Measurements from ENCODE around the gene ZMAT3.
A peak's percentile ranks its signal among the peaks of the same experiment; 100 is the strongest.

ZMAT3 gene

DNA sequence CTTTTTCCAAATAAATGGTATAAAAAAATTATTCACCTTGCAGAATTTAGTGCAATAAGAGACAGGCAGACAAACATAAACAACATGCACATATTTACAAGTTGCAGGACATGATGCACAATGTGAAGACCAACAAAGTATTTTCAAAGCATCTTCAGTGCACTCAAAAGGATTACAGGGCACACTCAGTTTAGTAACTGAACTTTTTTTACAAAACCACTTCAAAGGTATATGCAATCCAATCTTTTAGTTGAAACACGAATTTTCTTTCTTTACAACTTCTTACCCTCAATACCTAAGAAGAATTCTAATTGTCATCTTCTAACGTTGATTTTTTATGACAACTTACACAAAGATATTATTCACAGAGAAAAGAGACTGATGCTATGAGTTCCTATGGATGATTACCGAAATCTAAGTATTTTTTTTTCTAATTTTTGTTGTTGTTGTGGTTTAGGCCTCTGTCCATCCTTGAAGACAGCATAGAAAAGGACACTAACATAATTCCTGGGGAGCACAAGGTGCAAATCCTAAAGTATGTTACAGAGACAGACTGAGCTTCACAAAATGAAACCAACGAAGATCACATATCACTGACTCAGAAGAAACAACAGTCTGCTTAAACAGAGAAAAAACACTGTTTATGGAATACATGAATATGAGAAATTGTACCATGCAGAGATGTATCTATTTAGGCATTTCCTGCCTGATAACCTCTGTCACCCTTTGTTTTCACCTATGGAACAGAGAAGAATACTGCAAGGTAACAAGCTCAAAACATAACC is 50.3 kb downstream of the ZMAT3 start:
- no peak for DNase-seq (ENCODE audit: low read depth)

DNA sequence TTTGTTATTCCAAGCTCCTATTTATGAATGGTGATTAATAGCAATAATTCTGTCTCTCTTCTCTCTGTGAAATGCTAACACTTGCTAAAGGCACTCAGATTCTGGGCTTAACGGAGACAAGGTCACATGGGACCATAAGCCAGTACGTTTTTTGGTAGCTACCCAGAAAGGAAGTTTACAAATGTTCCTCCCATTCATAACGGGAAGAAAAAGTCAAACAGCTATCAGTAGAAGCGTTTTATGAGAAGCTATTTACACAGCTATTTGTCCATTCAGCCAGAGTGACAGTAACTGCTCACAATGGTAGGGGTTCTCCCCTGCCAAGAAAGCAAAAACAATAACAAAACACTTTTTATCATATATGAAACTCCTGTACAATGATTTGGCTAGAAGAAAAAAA is 51.5 kb downstream of the ZMAT3 start:
- DNase-seq (ENCODE audit: low read depth) = no peak

DNA sequence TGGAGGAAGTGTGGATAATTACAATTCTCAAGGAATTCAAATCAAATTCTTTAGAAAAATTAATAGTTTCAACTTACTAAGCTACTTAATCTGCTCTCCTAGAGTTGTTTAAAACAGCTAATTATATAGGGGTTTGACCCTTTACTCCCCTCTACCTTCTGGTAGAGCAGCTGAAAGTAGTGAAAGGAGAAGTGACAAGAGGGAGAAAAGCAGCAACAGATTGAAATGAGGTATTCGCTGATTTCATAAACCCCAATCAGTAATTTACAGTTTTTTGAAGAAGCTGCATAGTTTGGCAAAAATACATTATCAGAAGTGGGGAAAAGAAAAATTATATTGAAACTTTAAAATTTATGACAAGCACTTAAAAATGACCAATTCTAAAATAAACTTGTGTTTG is 52.8 kb downstream of the ZMAT3 start:
- no peak for DNase-seq (ENCODE audit: low read depth)

DNA sequence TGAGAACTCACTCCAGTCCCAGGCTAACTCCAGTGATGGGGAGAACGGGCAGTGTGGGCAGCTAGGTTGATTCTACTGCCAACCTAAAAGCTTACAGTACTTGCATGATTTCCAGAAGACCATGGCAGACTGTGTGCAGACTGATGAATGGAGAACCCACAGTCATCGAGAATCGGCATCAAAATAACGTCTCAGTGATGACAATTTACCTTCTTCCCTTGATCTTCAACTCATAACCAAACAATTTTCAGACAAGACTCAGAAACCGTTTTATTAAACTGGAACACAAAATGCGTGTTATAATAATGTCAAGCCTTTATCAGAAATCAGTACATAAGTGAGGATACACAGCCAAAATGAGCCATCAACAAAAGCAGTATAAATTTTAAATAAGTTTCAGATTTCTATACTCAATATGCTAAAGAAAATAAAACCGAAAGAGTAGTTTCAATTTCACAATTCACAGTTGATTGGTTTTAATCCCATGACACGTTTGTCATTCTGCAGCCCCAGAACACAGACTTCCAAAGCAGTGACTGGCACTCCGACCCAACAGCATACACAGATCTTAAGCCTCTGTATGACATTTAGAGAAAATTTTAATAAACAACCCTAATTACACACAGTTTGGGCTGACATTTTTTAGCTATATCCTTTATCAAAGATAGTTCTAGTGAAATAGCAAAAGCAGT is 54.5 kb downstream of the ZMAT3 start:
- DNase-seq (ENCODE audit: low read depth) = no peak

DNA sequence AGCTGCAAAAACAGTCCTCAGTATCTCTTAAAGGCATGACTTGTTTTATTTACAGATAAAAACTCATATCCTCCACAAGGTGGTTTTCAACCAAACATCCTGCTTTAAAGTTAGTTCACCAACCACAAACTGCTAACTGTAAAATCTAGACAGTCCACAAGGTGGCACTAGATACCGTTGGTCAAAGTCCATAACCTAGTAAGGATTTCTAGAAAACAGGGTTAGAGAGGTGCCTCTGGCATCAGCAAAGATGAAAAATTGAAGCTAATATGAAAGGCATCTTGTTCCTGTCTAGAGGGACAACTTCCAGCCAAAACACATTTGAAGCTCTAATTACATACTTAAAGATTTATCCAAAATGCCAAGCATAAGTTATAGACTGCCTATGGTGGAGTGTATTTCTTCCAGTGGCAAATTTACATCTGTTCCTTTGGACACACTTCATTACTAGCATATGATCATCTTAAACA is 56.0 kb downstream of the ZMAT3 start:
- peak; percentile 58 for DNase-seq (ENCODE audit: low read depth)

DNA sequence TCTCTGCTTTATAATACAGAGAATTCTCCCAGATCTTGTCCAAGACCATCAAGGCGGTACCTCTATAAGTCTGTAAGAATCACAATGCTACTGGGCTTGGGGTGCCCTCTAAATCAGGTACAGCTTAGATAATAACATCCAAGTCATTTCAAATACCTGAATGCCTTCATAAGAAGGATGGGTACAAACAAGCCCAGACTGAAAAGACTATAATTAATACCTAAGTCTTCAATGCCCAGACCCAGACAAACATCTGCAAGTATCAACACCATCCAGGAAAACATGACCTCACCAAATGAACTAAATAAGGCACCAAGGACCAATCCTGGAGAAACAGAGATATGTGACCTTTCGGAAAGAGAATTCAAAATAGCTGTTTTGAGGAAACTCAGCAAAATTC is 65.9 kb downstream of the ZMAT3 start:
- no peak for DNase-seq (ENCODE audit: low read depth)

DNA sequence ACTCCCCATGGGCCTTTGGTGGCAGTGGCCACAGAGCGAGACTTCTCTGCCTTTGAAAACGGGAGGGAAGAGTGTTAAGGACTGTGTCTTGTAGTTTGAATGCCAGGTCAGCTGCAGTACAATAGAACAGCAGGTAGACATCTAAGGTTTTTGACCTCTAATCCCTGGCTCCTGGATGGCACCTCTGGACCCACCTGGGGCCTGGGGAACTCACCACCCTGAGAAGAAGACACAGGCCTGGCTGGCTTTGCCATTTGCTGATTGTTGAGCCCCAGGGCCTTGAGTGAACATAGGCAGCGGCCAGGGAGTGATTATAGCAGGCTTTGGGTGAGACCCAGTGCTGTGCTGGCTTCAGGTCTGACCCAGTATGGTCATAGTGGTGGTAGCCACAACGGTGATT is 66.4 kb downstream of the ZMAT3 start:
- DNase-seq (ENCODE audit: low read depth) = no peak

DNA sequence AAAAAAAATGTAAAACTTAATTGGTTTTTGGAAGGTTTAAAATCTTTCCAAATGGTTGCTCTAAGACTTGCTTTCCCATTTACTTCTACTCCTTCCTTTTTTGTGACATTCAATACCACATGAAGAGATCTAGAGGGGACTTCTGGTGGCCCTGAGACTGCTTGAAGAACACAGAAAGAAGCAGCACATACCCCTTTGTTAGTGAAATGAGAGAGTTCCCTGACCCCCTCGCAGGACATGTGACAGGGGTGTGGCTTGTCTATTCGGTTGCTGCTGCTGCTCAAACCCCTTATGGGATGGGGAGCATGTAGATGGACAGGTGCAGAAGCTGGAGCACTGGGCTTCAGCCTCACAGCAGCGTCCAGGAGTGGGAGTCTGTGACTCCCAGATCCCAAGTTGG is 71.0 kb downstream of the ZMAT3 start:
- DNase-seq (ENCODE audit: low read depth) = no peak

DNA sequence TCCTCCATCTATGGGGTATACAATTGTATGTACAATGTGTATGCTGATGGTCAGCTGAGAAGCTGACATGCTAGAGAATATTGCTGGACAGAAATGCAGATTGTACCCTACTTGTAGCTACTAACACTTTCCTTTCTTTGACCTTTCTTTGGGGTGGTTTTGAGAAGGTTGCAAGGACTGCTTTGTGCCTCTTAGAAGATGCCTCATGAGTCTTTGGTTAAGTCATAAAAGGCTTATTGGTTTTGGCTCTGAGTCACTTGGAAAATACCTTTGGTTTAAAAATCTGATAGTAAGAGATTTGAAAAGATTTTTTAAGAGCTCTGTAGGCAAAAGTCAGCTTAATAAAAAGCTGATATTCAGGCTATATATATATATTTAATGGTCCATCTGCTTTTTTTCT is 71.5 kb downstream of the ZMAT3 start:
- DNase-seq (ENCODE audit: low read depth) = no peak

DNA sequence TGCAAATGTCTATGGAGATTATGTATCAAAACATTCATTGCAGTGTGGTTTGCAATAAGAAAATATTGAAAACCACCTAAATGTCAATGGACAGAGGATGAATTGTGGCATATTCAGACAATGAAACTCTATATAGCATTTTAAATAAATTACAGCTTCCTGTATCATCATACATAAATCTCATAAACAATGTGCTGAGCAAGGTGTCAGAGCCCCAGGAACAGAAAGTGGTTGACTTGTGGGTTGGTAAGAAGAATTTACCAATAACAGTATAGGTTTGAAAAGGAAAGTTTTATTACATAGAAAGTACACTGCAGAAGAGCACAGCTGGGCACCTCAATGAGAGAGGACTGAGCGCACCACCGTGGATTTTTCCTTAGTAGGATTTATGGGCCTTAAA is 75.2 kb downstream of the ZMAT3 start:
- DNase-seq (ENCODE audit: low read depth) = no peak

DNA sequence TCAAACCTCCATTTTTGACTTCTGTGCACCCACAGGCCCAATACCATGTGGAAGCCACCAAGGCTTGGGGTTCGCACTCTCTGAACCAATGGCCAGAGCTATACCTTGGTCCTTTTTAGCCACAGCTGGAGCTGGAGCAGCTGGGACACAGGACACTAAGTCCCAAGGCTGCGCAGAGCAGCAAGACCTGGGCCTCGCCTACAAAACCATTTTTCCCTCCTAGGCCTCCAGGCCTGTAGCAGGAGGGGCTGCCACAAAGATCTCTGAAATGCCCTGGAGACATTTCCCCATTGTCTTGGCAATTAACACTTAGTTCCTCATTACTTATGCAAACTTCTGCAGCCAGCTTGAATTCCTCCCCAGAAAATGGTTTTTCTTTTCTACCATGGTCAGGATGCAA is 81.3 kb downstream of the ZMAT3 start:
- DNase-seq (ENCODE audit: low read depth) = no peak

DNA sequence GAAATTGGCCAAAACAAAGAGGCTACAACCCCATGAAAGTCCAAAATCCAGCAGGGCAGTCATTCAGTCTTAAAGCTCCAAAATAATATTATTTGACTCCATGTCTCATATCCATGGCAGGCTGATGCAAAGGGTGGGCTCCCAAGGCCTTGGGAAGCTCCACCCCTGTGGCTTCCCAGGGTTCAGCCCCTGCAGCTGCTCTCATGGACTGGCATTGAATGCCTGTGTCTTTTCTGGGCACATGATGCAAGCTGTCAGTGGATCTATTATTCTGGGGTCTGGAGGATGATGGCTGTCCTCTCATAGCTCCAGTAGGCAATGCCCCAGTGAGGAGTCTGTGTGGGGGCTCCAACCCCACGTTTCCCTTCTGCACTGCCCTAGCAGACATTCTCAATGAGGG is 81.8 kb downstream of the ZMAT3 start:
- DNase-seq (ENCODE audit: low read depth) = no peak

DNA sequence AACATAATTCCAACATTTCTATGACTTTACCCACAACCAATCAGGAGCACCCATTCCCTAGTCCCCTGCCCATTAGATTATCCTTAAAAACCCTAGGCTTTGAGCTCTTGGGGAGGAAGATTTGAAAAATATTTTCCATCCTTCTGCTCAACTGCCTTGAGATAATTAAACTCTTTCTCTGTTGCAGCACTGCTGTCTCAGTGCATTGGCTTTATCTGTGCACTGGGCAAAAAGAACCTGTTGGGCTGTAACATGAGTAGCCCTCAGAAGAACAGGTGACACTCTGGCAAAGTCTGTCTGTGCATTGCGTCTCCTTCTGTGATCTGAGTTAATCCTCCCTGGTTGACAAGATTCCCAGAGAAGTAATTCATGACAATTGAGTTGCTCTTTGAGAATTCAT is 83.9 kb downstream of the ZMAT3 start:
- no peak for DNase-seq (ENCODE audit: low read depth)

DNA sequence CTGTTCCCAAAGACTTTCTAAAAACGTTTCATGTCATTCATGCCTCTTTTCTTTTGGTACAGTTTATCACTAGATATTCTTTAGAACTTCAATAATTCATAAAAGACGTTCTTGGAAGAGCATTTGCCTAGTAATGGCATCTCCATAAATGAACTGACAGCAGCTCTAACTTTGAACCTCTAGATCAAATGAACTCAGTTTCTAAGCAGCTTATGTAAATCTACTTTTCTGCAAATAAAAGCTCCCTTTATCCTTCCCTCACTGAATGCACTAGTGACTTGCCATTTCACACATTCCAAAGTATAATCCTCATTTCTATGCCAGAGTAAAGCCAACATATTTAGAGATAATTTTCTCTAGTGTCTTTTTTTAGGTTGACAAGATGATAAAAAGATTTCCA is 85.2 kb downstream of the ZMAT3 start:
- DNase-seq (ENCODE audit: low read depth) = no peak

DNA sequence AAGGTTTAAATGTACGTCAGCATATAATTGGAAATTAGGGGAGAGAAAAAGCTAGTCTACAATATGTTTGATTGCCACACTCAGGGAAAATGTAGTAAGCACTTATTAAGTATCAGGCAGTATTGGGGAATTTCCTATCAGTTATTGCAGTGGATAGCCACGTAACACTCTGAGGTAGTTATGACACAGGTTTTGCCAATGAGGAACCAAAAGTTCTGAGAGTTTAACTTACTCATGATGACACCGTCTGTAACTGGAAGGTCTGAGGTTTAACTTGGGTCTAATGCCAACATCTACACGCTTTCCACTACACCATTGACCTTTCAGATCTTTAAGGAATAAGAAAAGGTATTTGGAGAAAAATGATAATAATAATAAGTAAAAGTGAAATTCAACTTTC is 89.5 kb downstream of the ZMAT3 start:
- no peak for DNase-seq (ENCODE audit: low read depth)

DNA sequence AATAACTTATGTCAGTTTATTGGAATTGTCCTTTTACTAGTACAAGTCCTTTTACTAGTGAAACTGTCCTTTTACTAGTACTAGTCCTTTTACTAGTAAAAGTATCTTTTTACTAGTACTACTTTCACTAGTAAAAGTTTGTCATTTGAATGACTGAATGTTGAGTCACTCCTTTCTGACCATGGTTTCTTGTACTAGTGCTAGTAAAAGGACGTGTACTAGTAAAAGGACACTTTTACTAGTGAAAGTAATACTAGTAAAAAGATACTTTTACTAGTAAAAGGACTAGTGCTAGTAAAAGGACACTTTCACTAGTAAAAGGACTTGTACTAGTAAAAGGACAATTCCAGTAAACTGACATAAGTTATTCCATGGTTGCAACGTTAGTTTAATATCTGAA is 96.3 kb downstream of the ZMAT3 start:
- no peak for DNase-seq (ENCODE audit: low read depth)

DNA sequence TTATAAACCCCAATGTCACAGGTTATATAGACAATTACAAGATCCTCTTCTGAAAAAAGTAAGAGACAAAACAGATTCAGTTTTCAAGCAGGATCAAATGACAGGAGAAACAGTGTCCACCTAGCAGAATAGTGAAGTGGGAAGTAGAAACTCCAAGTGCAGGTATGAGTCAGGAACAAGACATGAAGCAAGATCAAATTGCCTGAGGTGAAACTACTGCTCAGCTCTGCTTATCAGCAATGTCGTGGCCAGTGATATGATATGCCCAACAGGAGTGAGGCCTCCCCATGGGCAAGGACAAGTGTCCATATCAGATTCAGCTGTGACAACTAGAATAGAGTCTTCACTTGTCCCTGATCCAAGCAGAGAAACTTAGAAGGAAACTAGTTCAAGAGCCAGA is 100.0 kb downstream of the ZMAT3 start:
- no peak for DNase-seq (ENCODE audit: low read depth)

DNA sequence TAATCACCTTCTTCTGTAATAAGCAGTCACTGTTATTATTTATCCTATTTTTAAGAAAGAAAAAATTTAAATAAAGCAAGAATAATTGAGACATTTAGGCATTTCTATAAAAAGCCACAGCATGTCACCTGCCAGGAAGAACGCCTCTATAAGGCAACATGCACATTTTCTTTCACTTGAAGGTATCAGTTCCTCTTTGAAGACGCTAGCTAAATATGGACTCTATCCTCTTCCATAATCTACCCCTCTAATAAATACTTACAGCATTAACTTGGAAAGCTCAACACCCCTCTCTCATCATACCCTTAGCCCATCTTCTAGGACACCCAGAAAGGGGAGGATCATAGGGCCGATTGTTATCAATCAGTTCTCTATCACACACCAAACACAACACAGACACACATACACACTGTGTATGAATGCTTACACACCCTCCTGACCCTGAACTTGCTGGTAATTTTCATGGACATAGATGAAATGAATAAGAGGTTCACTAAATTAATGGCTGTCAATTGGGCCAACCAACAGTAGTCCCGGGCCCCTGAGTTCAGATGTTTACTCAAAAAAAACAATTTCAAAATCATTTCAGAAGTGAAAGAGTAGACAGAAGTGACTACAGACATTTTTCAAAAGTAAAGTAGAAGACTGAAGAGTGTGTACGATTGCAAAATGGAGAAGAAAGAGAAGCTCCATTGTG is 102.5 kb downstream of the ZMAT3 start:
- no peak for DNase-seq (ENCODE audit: low read depth)
